Thymus (tissue), 11 donors: ENCODE measurements around the gene ITSN2. TPM values are rescaled to one million over a fixed set of nuclear protein-coding genes. Genes with fewer than 3 reads are reported as not detected.

ENCODE experiments used
- DNase-seq, 9 donors: peaks; one replicate each; pipeline ENCODE4 v3.0.0-alpha.2; 2013; ENCODE audit warnings: low spot score in 9 of 9, low read depth in 6 of 9, missing footprints in 1 of 9
- H3K27ac ChIP-seq, 2 donors: one replicate each; pipeline ENCODE4 v1.5.1; 2013; ENCODE audit warnings: control low read depth in 1 of 2, low read depth in 1 of 2, low read length in 1 of 2, mild to moderate bottlenecking in 1 of 2, moderate library complexity in 1 of 2
- H3K27me3 ChIP-seq, 2 donors: one replicate each; pipeline ENCODE4 v1.5.1; 2013; ENCODE audit warnings: low read length in 1 of 2; ENCODE audit not compliant: control insufficient read depth in 2 of 2, insufficient read depth in 1 of 2
- H3K36me3 ChIP-seq, 2 donors: one replicate each; pipeline ENCODE4 v1.5.1; 2013; ENCODE audit warnings: low read length in 1 of 2, mild to moderate bottlenecking in 1 of 2, moderate library complexity in 1 of 2; ENCODE audit not compliant: control insufficient read depth in 2 of 2, insufficient read depth in 2 of 2
- H3K4me1 ChIP-seq, 2 donors: one replicate each; pipeline ENCODE4 v1.5.1; 2013; ENCODE audit warnings: low read length in 2 of 2; ENCODE audit not compliant: control insufficient read depth in 2 of 2, insufficient read depth in 2 of 2
- H3K4me3 ChIP-seq, 2 donors: one replicate each; pipeline ENCODE4 v1.5.1; 2013; ENCODE audit warnings: low read length in 2 of 2, control low read depth in 1 of 2, mild to moderate bottlenecking in 1 of 2
- H3K9me3 ChIP-seq, 2 donors: one replicate each; pipeline ENCODE4 v1.5.1; 2013; ENCODE audit warnings: low read length in 1 of 2, mild to moderate bottlenecking in 1 of 2; ENCODE audit not compliant: control insufficient read depth in 2 of 2, insufficient read depth in 1 of 2
- WGBS: extraction: QIAGEN DNeasy Blood & Tissue Kit; methylation state at CpG from one replicate; pipeline ENCODE4 v1.1.7; 2013; 5-methylcytosine and 5-hydroxymethylcytosine counted together
- polyA plus RNA-seq: library from polyadenylated mRNA; stranded (reverse); fragments of 200-250 nt; gene quantifications from one replicate; pipeline ENCODE4 v1.2.3, GENCODE V29; 2013
- total RNA-seq: library from RNA; stranded (reverse); fragments of 120-200 nt; gene quantifications from one replicate; pipeline ENCODE4 v1.2.4, GENCODE V29; 2013
- donor health status: healthy.

ITSN2 gene
- total and polyA plus RNA-seq, 2 donors: 30.5 to 74.6 TPM

- no peak for DNase-seq
- H3K9me3 ChIP-seq: peaks cover 0 to 1% of the 10 kb centered on the region in 2 donors
- H3K27ac ChIP-seq: no peak overlapping the region
- H3K36me3 ChIP-seq: no peaks in the 10 kb centered on the region
- WGBS: 52% methylated on average over 3 of the region's 3 CpGs
- H3K4me1 ChIP-seq: no peaks in the 10 kb centered on the region
- no peak overlapping the region for H3K4me3 ChIP-seq
- no peaks in the 10 kb centered on the region for H3K27me3 ChIP-seq
Measured at GRCh38 chr2:24163186-24163585, 197.2 kb downstream of the ITSN2 start.

GRCh38 chr2:24162494-24162893 lies 197.8 kb downstream of the ITSN2 start:
- no peak overlapping the region for H3K27ac ChIP-seq
- DNase-seq: no peak
- H3K4me3 ChIP-seq: no peak overlapping the region
- no peaks in the 10 kb centered on the region for H3K36me3 ChIP-seq
- H3K9me3 ChIP-seq: peaks cover 0 to 1% of the 10 kb centered on the region in 2 donors
- WGBS: 97% methylated on average over 1 of the region's 1 CpG
- H3K27me3 ChIP-seq: no peaks in the 10 kb centered on the region
- H3K4me1 ChIP-seq: no peaks in the 10 kb centered on the region

GRCh38 chr2:24160761-24161160 lies 199.6 kb downstream of the ITSN2 start:
- Histone ChIP-seq H3K4me3 (no peak overlapping the region), H3K4me1 (no peaks in the 10 kb centered on the region), H3K27ac (no peak overlapping the region), H3K9me3 (no peaks in the 10 kb centered on the region), H3K27me3 (no peaks in the 10 kb centered on the region), H3K36me3 (no peaks in the 10 kb centered on the region)
- DNase-seq: no peak

- 98% methylated on average over 4 of the region's 4 CpGs for WGBS
Measured at GRCh38 chr2:24159708-24160107, 200.6 kb downstream of the ITSN2 start.

GRCh38 chr2:24158131-24158530 lies 202.2 kb downstream of the ITSN2 start:
- Histone ChIP-seq H3K36me3 (no peaks in the 10 kb centered on the region), H3K27ac (no peak overlapping the region), H3K4me3 (no peak overlapping the region), H3K9me3 (no peaks in the 10 kb centered on the region), H3K4me1 (no peaks in the 10 kb centered on the region), H3K27me3 (no peaks in the 10 kb centered on the region)
- WGBS: over 99% methylated on average over 5 of the region's 5 CpGs
- DNase-seq: no peak

More at GRCh38 chr2:24159708-24160107, 200.6 kb downstream of the ITSN2 start:
- no peaks in the 10 kb centered on the region for H3K4me1 ChIP-seq
- no peak overlapping the region for H3K27ac ChIP-seq
- H3K4me3 ChIP-seq: no peak overlapping the region
- no peaks in the 10 kb centered on the region for H3K27me3 ChIP-seq
- H3K9me3 ChIP-seq: no peaks in the 10 kb centered on the region
- no peak for DNase-seq
- H3K36me3 ChIP-seq: no peaks in the 10 kb centered on the region

GRCh38 chr2:24153478-24153877 lies 206.9 kb downstream of the ITSN2 start:
- 97% methylated on average over 4 of the region's 4 CpGs for WGBS

More at GRCh38 chr2:24153478-24153877, 206.9 kb downstream of the ITSN2 start:
- H3K9me3 ChIP-seq: no peaks in the 10 kb centered on the region
- no peaks in the 10 kb centered on the region for H3K36me3 ChIP-seq
- no peaks in the 10 kb centered on the region for H3K4me1 ChIP-seq
- DNase-seq: no peak
- H3K27ac ChIP-seq: no peak overlapping the region
- no peaks in the 10 kb centered on the region for H3K27me3 ChIP-seq
- H3K4me3 ChIP-seq: no peak overlapping the region

Other genes with a start within 250 kb of the ITSN2 start
- gene PFN4, start 237.2 kb downstream of the ITSN2 start, total RNA-seq: 0.90 TPM
- gene PFN4, start 237.2 kb downstream of the ITSN2 start, polyA plus RNA-seq: 1.3 TPM
- 16.2 TPM for gene FAM228B, start 237.1 kb downstream of the ITSN2 start, total RNA-seq
- 31.5 TPM for gene FAM228B, start 237.1 kb downstream of the ITSN2 start, polyA plus RNA-seq
- 0.66 TPM for gene FAM228A, start 185.5 kb downstream of the ITSN2 start, total RNA-seq
- gene FAM228A, start 185.5 kb downstream of the ITSN2 start, polyA plus RNA-seq: 0.96 TPM
- 22.3 TPM for gene NCOA1, start 130.7 kb upstream of the ITSN2 start, total RNA-seq
- 12.4 TPM for gene NCOA1, start 130.7 kb upstream of the ITSN2 start, polyA plus RNA-seq